Measurements from ENCODE around the gene AGMO.

- TF ChIP-seq EZH2 (IDR thresholded peaks at IDR 0.05) (no peak), ZNF274 (IDR thresholded peaks at IDR 0.05; ENCODE audit: low read depth, low read length) (no peak), CTCF (IDR thresholded peaks at IDR 0.05 in 2 of 3, conservative IDR thresholded peaks at IDR 0.05 in 1 of 3; ENCODE audit: borderline replicate concordance in 1 of 3, insufficient read depth in 1 of 3, low read depth in 2 of 3, low read length in 2 of 3) (no peak), REST (IDR thresholded peaks at IDR 0.05; ENCODE audit: low read depth) (no peak), POLR2AphosphoS5 (IDR thresholded peaks at IDR 0.05; ENCODE audit: low read depth, low read length) (no peak), POLR2A (IDR thresholded peaks at IDR 0.05; ENCODE audit: borderline replicate concordance, extremely low read depth, insufficient read depth, insufficient read length) (no peak), YY1 (IDR thresholded peaks at IDR 0.05; ENCODE audit: extremely low read depth, insufficient replicate concordance, low read depth, low read length) (no peak)
Observed at GRCh38 chr7:15215616-15216015, 346.2 kb downstream of the AGMO start.
